Gastrocnemius medialis (tissue), 4 donors: ENCODE results near the gene NAA40. TPM values are rescaled to one million over a fixed set of nuclear protein-coding genes. Genes with fewer than 3 reads are reported as not detected.

ENCODE experiments used
- ATAC-seq, 2 donors: fragments of 150-250 bp; one replicate each; pipeline ENCODE4 v1.9.1; 2016
- DNase-seq, 2 donors: peaks; one replicate each; pipeline ENCODE4 v3.0.0-alpha.2; 2019
- H3K27ac ChIP-seq, 4 donors: fragments of 200-600 bp; sonication (generic); 1 replicate in 1 of 4; 2 replicates in 3 of 4; pipeline ENCODE4 v1.5.1; 2016 to 2018; ENCODE audit warnings: mild to moderate bottlenecking in 2 of 4, moderate library complexity in 1 of 4
- H3K27me3 ChIP-seq, 3 donors: fragments of 200-600 bp; sonication (generic) in 2 of 3; 1 replicate in 1 of 3; 2 replicates in 2 of 3; pipeline versions ENCODE4 v1.5.1 to v1.6.0; 2016 to 2019; ENCODE audit warnings: mild to moderate bottlenecking in 1 of 3, moderate library complexity in 1 of 3
- H3K36me3 ChIP-seq, 2 donors: fragments of 200-600 bp; sonication (generic) in 1 of 2; one replicate each; pipeline ENCODE4 v1.5.1; 2017 to 2018
- H3K4me1 ChIP-seq, 2 donors: fragments of 200-600 bp; sonication (generic) in 1 of 2; one replicate each; pipeline ENCODE4 v1.5.1; 2016 to 2017; ENCODE audit warnings: mild to moderate bottlenecking in 2 of 2
- H3K4me3 ChIP-seq, 4 donors: fragments of 200-600 bp; sonication (generic) in 3 of 4; 1 replicate in 1 of 4; 2 replicates in 3 of 4; pipeline ENCODE4 v1.5.1; 2016 to 2019; ENCODE audit warnings: mild to moderate bottlenecking in 2 of 4
- H3K9me3 ChIP-seq, 3 donors: fragments of 200-600 bp; sonication (generic) in 2 of 3; 1 replicate in 1 of 3; 2 replicates in 2 of 3; pipeline ENCODE4 v1.5.1; 2016 to 2019
- POLR2A ChIP-seq, 2 donors: fragments of 450-650 bp; IDR thresholded peaks; one replicate each; pipeline ENCODE4 v1.6.1; 2017; ENCODE audit warnings: antibody characterized with exemption in 2 of 2, mild to moderate bottlenecking in 2 of 2, moderate library complexity in 2 of 2
- in situ Hi-C, 4 donors: fragments of 200-750 bp; cut with MboI; loops; one replicate each; pipeline versions ENCODE4 v1.15.0 to v1.8.0; 2017; ENCODE audit warnings: low sequenced_read_pairs in 4 of 4
- intact Hi-C: fragments of 100-400 bp; cut with DNase I; formaldehyde crosslinking; loops from one replicate; pipeline ENCODE4 v1.15.1; 2023; ENCODE audit warnings: low total_unique reads
- total RNA-seq, 4 donors: library from RNA; depleted of rRNA; stranded (reverse); fragments of >200 nt; gene quantifications; one replicate each; pipeline versions ENCODE4 v1.1.0 to v1.2.3, GENCODE V29; 2016
- TF ChIP-seq, protein P1 (sequence below), 5 experiments: fragments of 450-650 bp in 3 of 5; fragments of 200-600 bp in 2 of 5; sonication (generic) in 2 of 5; IDR thresholded peaks in 4 of 5; conservative IDR thresholded peaks in 1 of 5; 1 replicate in 4 of 5; 2 replicates in 1 of 5; pipeline ENCODE4 v1.5.1; 2016 to 2019; ENCODE audit warnings: antibody characterized with exemption in 5 of 5, mild to moderate bottlenecking in 3 of 5, moderate library complexity in 3 of 5

Gene NAA40
- total RNA-seq, 4 donors from 2014 or later, result 4.9 to 11.4 (median 6.5) TPM

DNA sequence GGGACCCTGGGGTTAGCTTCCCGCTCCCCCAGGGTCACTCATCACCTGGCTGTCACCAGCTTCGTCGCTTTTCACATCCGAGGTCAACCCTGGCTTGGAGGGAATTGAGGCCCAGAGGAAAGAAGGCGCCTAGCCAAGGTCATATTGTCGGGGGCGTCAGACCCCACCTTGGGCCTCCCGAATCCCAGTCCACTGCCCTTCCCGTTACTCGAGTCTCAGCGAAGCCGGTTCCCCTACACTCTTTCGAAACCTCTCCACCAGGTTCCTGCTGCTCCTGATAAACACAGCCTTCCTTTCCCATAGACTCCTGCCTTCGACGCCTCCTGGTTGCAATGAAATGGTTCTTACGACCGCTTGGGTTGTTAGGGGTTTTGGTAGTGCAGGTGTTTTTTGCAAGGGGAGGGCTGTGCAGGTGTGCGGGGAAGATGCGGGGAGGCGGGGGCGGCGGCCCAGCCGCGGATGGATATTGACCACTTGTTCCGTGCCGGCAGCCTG is 642 bp downstream of the NAA40 start:
- ATAC-seq, result peak; percentile 22 to 25

DNA sequence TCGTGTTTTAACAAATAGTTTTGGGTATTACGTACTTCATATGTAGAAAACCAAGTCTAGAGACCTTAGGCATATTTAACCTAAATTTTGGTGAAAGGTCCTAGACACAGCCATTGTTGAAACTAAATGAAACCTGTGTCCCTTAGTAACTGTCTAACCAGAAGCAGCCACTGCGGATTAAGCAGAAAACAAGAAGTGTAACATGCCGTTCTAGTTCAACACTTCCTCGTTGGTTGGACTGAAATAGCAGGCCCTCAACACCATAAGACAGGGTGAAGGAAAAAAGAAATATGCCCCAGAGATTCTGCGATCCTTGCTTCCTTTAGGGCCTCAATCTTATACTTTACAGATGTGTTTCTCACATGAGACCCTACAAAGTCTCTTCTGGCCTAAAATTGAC is 2.0 kb downstream of the NAA40 start:
- Histone ChIP-seq H3K4me1 (peaks cover 41% of the 10 kb centered on the region in 2 donors), H3K4me3 (no peak overlapping the region), H3K27ac (peak overlapping the region; percentile 16 to 88 (median 80)), H3K27me3 (no peaks in the 10 kb centered on the region), H3K9me3 (no peaks in the 10 kb centered on the region), H3K36me3 (no peaks in the 10 kb centered on the region)
- DNase-seq (no peak), ATAC-seq (peak in 1 of 2 donors; percentile 12)
- in situ Hi-C loops (loop anchor here in 2 of 4 donors (10.0 kb wide), 2 partner anchors 106 to 176 kb away; partner anchors contain the start of genes MARK2 (in 1 of the 2) and ZFTA (in 1 of the 2)), intact Hi-C loops (loop anchor here (5.0 to 10.0 kb wide), 2 partner anchors 33 to 266 kb away; partner anchors contain the start of gene ATL3)
- TF ChIP-seq, protein P1, sequence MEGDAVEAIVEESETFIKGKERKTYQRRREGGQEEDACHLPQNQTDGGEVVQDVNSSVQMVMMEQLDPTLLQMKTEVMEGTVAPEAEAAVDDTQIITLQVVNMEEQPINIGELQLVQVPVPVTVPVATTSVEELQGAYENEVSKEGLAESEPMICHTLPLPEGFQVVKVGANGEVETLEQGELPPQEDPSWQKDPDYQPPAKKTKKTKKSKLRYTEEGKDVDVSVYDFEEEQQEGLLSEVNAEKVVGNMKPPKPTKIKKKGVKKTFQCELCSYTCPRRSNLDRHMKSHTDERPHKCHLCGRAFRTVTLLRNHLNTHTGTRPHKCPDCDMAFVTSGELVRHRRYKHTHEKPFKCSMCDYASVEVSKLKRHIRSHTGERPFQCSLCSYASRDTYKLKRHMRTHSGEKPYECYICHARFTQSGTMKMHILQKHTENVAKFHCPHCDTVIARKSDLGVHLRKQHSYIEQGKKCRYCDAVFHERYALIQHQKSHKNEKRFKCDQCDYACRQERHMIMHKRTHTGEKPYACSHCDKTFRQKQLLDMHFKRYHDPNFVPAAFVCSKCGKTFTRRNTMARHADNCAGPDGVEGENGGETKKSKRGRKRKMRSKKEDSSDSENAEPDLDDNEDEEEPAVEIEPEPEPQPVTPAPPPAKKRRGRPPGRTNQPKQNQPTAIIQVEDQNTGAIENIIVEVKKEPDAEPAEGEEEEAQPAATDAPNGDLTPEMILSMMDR (IDR thresholded peaks at IDR 0.05 in 4 of 5, conservative IDR thresholded peaks at IDR 0.05 in 1 of 5), result no peak
- TF ChIP-seq POLR2A (IDR thresholded peaks at IDR 0.05), result no peak

More for the DNA sequence above, 642 bp downstream of the NAA40 start:
- DNase-seq, result no peak
- Histone ChIP-seq H3K27ac (peak overlapping the region; percentile 78 to 88 (median 84)), H3K27me3 (no peaks in the 10 kb centered on the region), H3K9me3 (no peaks in the 10 kb centered on the region), H3K36me3 (no peaks in the 10 kb centered on the region), H3K4me1 (peaks cover 28% of the 10 kb centered on the region in 2 donors), H3K4me3 (peak overlapping the region; percentile 69 to 84 (median 80))
- no peak for TF ChIP-seq POLR2A (IDR thresholded peaks at IDR 0.05)
- TF ChIP-seq, protein P1 (IDR thresholded peaks at IDR 0.05 in 4 of 5, conservative IDR thresholded peaks at IDR 0.05 in 1 of 5), result no peak
- in situ Hi-C loops, result no loop called here
- intact Hi-C loops, result no loop called here

DNA sequence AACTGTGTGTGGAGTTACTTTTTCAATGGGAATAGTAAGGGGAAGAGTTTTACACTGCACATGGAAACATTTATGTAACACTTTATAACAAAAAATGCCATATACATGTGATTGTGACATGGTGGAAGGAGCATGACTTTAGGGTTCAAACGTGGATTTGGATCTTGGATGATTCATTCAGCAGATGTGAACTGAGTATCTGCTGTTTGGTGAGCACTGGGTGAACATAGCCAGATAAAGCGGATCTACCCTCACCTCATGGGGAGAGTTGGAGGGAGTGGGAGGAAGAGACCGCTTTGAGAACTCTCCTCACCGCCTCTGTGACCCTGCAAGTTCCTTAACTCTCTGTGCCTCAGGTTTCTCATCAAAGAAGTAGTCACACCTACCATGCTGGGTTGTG is 3.1 kb downstream of the NAA40 start:
- ATAC-seq, result no peak
- DNase-seq, result no peak
- TF ChIP-seq, protein P1 (IDR thresholded peaks at IDR 0.05 in 4 of 5, conservative IDR thresholded peaks at IDR 0.05 in 1 of 5), result no peak
- no peak for TF ChIP-seq POLR2A (IDR thresholded peaks at IDR 0.05)
- Histone ChIP-seq H3K4me3 (no peak overlapping the region), H3K4me1 (peaks cover 42 to 45% of the 10 kb centered on the region in 2 donors), H3K36me3 (no peaks in the 10 kb centered on the region), H3K27me3 (no peaks in the 10 kb centered on the region), H3K27ac (peak overlapping the region in 1 of 4 donors; percentile 83), H3K9me3 (no peaks in the 10 kb centered on the region)
- intact Hi-C loops (loop anchor here (5.0 to 10.0 kb wide), 2 partner anchors 35 to 267 kb away; partner anchors contain the start of gene ATL3), in situ Hi-C loops (loop anchor here in 2 of 4 donors (10.0 kb wide), 2 partner anchors 107 to 177 kb away; partner anchors contain the start of genes MARK2 (in 1 of the 2) and ZFTA (in 1 of the 2))

DNA sequence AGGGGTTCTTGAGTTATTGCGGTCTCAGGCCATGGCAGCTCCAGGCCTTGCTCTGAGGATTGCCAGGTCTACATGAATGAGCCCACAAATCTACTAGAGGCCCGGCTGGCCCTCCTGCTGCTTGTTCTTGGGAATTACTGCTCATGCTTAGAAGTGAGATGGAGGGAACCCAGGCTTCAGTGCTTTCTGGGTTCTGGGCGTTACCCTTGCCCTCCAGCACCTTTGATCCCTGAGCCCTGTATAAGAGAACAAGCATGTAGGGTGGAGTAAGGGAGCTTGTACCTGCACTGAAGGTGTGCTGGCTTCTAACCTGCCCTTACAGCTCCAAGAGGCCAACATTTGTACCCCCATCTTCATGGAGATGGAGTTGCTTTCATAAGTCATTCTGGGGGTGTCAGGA is 4.0 kb downstream of the NAA40 start:
- TF ChIP-seq POLR2A (IDR thresholded peaks at IDR 0.05), result no peak
- TF ChIP-seq, protein P1 (IDR thresholded peaks at IDR 0.05 in 4 of 5, conservative IDR thresholded peaks at IDR 0.05 in 1 of 5), result no peak
- H3K4me3 ChIP-seq, result no peak overlapping the region
- peaks cover 42 to 45% of the 10 kb centered on the region in 2 donors for H3K4me1 ChIP-seq
- in situ Hi-C loops (loop anchor here in 2 of 4 donors (10.0 kb wide), 2 partner anchors 108 to 178 kb away; partner anchors contain the start of genes MARK2 (in 1 of the 2) and ZFTA (in 1 of the 2)), intact Hi-C loops (loop anchor here (5.0 to 10.0 kb wide), 2 partner anchors 36 to 268 kb away; partner anchors contain the start of gene ATL3)
- DNase-seq (no peak), ATAC-seq (no peak)
- no peaks in the 10 kb centered on the region for H3K27me3 ChIP-seq
- H3K27ac ChIP-seq, result no peak overlapping the region
- H3K36me3 ChIP-seq, result no peaks in the 10 kb centered on the region
- no peaks in the 10 kb centered on the region for H3K9me3 ChIP-seq
